ENCODE data around the gene CACNA2D3.

The CACNA2D3 gene

DNA sequence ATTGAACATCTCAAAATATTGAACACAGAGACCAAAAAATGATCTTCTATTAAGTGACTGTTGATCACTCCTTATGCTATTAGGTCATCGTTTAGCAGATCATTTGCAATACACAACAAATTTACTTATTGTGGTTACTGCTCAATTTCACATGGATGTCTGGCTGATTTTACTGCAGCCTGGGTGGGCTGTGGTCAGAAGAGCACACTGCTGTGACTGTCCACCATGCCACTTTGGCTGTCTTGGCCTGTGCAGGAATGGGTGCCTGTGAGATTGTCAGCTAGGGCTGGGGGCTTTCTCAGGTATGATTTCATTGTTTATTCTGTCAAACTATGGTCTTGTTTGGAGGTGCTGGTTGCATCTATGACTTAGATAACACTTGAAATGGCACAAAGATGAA is 885.6 kb downstream of the CACNA2D3 start:
- H3K4me1 ChIP-seq (ENCODE audit: insufficient read depth, low read length) = peaks cover 11% of the 10 kb centered on the region; the same call in 1 of the 2 replicates
- H3K36me3 ChIP-seq (ENCODE audit: insufficient read depth, low read length) = no peaks in the 10 kb centered on the region
- no peak overlapping the region for H3K9ac ChIP-seq (ENCODE audit: low read depth, low read length)
- no peaks in the 10 kb centered on the region for H3K9me3 ChIP-seq (ENCODE audit: control insufficient read depth, insufficient read depth, low read length)

DNA sequence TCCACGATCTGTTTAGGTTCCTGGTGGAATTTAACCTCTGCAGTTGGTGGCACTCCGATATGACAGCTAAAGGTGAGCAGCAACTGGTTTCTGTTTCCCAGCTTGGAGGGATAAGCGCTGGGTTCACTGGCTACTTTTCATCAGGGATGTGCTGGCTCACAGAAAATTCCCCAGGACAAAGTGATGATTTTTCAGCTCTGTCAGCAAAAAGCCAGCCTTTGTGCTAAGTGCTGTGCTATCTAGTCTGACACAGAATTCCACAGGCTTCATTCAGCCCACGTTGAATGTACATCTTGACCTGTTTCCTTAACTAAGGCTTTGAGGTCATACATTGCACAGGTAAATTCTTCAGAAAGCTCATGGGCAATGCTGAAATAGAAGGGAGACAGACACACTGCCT is 887.0 kb downstream of the CACNA2D3 start:
- H3K9ac ChIP-seq (ENCODE audit: low read depth, low read length) = no peak overlapping the region
- H3K4me1 ChIP-seq (ENCODE audit: insufficient read depth, low read length) = peaks cover 11% of the 10 kb centered on the region; the same call in 1 of the 2 replicates
- no peaks in the 10 kb centered on the region for H3K9me3 ChIP-seq (ENCODE audit: control insufficient read depth, insufficient read depth, low read length)
- no peaks in the 10 kb centered on the region for H3K36me3 ChIP-seq (ENCODE audit: insufficient read depth, low read length)

DNA sequence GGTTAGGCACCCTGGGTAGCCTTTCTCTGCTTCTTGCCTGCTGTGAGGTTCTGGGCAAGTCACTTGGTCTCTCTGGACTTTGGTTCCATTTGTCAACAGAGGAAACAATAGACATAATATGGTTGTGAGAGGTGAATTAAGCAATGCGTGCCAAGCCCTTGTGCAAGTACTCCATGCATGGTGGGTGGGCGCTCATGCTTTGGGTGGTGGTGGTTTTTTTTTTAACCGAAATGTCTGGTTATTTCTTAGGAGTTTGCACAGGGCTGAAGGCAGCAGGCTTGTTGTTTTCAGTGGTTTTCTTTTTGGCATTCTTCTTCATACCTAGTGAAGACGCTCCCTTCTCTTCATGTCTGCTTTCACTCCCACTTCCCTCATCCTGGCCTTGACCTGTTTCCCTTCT is 889.7 kb downstream of the CACNA2D3 start:
- Histone ChIP-seq H3K36me3 (ENCODE audit: insufficient read depth, low read length) (no peaks in the 10 kb centered on the region), H3K9ac (ENCODE audit: low read depth, low read length) (no peak overlapping the region), H3K4me1 (ENCODE audit: insufficient read depth, low read length) (peaks cover 13% of the 10 kb centered on the region), H3K9me3 (ENCODE audit: control insufficient read depth, insufficient read depth, low read length) (no peaks in the 10 kb centered on the region)

DNA sequence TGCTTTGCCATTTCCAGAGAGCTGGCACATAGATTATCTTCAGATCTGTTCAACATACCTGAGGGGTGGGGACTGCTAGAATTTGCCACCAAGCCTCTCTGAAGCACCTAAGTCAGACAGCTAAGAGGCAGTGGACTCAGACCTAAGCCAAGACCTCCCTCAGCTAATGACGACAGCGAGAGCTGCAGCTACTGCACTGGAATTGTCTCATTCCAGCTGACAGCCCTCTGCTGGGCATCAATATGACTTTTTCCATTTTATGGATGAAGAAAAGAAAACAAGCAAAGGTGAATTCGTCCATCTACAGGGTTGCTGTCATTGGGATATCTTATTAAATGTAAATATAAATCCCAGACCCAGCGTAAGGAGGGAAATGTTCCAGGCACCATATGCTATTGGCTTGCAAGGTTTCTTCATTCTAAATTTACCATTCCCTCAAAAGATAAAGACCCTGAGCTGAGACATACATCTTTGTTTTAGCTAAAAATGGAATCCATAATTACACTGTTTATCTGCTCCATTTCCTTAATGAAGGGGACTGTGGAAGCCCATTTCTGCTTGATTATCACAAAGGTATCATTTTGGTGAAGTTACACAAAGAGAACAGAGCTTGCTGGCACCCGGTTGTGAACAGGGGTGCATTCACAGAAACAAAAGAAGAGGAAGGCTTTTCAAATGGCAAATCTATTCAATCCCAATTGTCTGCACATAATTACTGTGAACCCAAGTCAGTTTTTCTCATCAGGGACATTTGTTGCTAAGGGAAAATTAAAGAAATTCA is 891.0 kb downstream of the CACNA2D3 start:
- H3K36me3 ChIP-seq (ENCODE audit: insufficient read depth, low read length) = no peaks in the 10 kb centered on the region
- no peak overlapping the region for H3K9ac ChIP-seq (ENCODE audit: low read depth, low read length)
- H3K4me1 ChIP-seq (ENCODE audit: insufficient read depth, low read length) = peaks cover 13% of the 10 kb centered on the region
- no peaks in the 10 kb centered on the region for H3K9me3 ChIP-seq (ENCODE audit: control insufficient read depth, insufficient read depth, low read length)

DNA sequence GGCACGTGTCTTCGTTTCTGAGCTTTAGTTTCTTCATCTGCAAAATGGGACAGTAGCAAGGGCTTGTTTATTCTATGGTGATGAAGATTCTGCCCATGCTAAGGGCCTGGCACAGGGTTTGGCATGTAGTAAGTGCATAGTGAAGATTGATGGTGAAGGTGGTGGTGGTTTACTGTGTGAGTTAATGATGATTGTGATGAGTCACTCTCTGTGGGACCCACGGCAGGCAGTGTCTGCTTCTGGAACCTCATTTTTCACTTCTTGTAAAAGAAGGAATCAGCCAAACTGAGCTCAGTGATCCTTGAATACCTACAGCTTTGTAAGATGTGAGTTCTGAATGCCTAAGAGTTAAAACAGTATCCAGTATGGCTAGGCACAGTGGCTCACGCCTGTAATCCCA is 891.7 kb downstream of the CACNA2D3 start:
- Histone ChIP-seq H3K9ac (ENCODE audit: low read depth, low read length) (no peak overlapping the region), H3K9me3 (ENCODE audit: control insufficient read depth, insufficient read depth, low read length) (no peaks in the 10 kb centered on the region), H3K36me3 (ENCODE audit: insufficient read depth, low read length) (no peaks in the 10 kb centered on the region), H3K4me1 (ENCODE audit: insufficient read depth, low read length) (peaks cover 13% of the 10 kb centered on the region)

DNA sequence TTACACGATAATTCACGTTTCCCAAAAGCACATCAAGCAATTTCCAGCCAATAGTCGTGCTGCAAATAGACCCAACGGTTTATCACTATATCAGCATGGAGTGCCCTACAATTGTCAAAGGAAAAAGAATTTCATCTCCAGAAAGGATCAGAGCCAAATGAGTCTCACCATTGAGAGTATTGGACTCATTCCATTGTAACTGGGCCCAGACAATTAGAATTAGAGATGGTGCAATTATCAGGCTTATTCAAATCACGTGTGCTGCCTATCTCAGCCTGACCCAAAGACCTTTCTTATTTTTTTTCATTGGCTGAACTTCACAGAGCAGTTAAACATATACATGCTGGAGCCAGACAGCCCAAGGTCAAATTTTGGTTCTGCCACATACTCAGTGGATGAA is 892.6 kb downstream of the CACNA2D3 start:
- Histone ChIP-seq H3K36me3 (ENCODE audit: insufficient read depth, low read length) (no peaks in the 10 kb centered on the region), H3K9ac (ENCODE audit: low read depth, low read length) (no peak overlapping the region), H3K4me1 (ENCODE audit: insufficient read depth, low read length) (peaks cover 13% of the 10 kb centered on the region), H3K9me3 (ENCODE audit: control insufficient read depth, insufficient read depth, low read length) (no peaks in the 10 kb centered on the region)

DNA sequence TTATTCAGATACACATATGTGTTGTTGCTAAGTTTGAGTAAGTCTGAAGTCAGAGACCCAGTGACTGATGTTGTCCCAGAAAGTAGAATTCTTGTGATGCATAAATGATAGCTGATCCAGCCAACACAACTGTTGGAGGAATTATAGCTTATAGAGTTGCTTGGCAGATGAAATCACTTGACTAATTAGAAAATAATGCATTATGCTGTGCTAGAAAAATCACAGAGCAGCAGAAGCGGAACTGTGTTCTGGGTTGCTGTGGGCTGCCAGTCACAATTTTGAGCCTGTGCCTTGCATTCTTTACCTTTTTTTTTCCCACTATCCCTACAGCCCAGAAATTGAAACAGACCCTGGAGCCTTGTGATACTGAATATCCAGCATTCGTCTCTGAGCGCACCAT is 895.5 kb downstream of the CACNA2D3 start:
- no peaks in the 10 kb centered on the region for H3K9me3 ChIP-seq (ENCODE audit: control insufficient read depth, insufficient read depth, low read length)
- no peak overlapping the region for H3K9ac ChIP-seq (ENCODE audit: low read depth, low read length)
- H3K4me1 ChIP-seq (ENCODE audit: insufficient read depth, low read length) = peaks cover 13% of the 10 kb centered on the region
- H3K36me3 ChIP-seq (ENCODE audit: insufficient read depth, low read length) = no peaks in the 10 kb centered on the region

DNA sequence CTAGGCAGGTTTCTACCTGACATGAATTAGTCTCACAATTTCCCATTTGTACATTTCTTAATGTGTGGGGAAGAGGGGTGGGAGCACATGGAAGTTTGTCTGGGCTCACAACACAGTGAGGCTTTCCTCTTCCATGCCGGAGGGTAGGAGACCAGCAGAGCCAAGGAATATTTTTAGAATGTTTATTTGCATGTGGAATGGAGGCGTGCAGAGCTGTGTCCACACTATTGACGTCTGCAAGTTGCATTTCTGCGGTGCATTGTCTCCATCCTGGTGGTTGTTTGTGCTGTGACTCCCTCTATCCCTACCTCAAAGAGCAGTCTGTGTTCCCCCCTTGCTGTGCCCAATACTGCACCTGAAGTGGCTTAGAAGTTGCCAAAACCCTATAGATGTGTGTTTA is 908.6 kb downstream of the CACNA2D3 start:
- H3K4me1 ChIP-seq (ENCODE audit: insufficient read depth, low read length) = no peaks in the 10 kb centered on the region
- no peaks in the 10 kb centered on the region for H3K9me3 ChIP-seq (ENCODE audit: control insufficient read depth, insufficient read depth, low read length)
- no peak overlapping the region for H3K9ac ChIP-seq (ENCODE audit: low read depth, low read length)
- peaks cover 3% of the 10 kb centered on the region; the same call in 1 of the 2 replicates for H3K36me3 ChIP-seq (ENCODE audit: insufficient read depth, low read length)

DNA sequence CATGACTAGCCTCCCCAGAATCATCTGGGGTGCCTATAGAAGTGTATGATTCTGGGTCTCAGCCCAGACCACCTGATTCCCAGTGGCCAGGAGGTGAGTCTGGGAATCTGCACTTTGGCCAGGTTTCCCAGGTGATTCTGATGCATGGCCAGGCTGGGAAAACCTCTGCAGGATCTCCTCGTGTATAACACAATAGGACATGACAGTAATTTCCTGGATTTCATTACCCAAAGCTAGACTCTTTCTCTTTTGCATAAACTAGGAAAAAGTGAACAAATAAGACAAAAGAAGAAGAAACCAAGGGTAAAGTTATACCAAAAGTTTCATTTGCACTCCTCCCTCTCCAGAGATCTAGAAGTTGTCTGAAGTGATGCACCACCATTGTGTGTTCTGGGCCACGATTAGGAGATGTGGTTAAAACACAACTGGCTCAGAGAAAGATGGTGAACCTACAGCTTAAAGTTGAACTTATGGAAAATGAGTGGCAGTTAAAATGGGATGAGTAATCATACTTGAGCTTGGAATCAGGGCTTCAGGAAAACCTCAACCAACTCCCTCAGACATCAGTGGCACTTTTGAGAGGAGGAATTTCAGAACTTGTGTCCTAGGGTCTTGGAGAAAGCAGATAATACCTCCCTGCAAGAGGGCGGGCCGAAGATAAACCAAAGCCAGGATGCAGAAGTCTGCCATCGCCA is 914.7 kb downstream of the CACNA2D3 start:
- Histone ChIP-seq H3K9me3 (ENCODE audit: control insufficient read depth, insufficient read depth, low read length) (no peaks in the 10 kb centered on the region), H3K9ac (ENCODE audit: low read depth, low read length) (no peak overlapping the region), H3K36me3 (ENCODE audit: insufficient read depth, low read length) (no peaks in the 10 kb centered on the region), H3K4me1 (ENCODE audit: insufficient read depth, low read length) (no peaks in the 10 kb centered on the region)

DNA sequence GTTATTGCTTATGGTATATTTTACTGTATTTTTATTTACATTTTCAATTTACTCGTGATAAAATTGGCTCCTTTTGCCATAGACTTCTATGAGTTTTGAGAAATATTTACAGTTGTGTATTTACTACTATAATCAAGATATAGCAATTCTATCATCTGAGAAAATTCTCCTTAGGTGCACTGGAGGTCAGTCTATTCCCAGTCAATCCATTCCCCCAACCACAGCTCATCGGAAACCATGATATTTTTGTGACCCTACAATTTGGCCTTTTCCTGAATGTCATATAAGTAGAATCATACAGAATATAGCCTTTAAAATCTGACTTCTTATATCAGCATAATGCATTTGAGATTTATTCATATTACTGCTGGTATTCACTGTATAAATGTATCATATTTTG is 920.2 kb downstream of the CACNA2D3 start:
- Histone ChIP-seq H3K36me3 (ENCODE audit: insufficient read depth, low read length) (no peaks in the 10 kb centered on the region), H3K4me1 (ENCODE audit: insufficient read depth, low read length) (no peaks in the 10 kb centered on the region), H3K9ac (ENCODE audit: low read depth, low read length) (no peak overlapping the region), H3K9me3 (ENCODE audit: control insufficient read depth, insufficient read depth, low read length) (no peaks in the 10 kb centered on the region)

DNA sequence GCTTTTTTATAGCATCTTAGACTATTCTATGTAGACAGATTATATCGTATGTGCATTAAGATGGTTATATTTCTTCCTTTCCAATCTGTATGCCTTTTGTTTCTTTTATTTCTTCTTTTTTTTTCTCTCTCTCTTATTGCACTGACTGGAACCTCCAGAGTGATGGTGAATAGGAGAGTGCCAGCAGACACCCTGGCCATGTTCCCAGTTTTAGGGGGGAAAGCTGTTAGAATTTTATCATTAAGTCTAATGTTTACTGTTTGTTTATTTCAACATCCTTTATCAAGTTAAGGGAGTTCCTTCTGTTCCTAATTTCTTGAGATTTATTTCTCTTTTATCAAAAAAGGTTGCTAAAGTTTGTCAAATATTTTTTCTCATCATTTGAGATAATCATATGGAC is 922.1 kb downstream of the CACNA2D3 start:
- no peaks in the 10 kb centered on the region for H3K9me3 ChIP-seq (ENCODE audit: control insufficient read depth, insufficient read depth, low read length)
- no peaks in the 10 kb centered on the region for H3K4me1 ChIP-seq (ENCODE audit: insufficient read depth, low read length)
- no peaks in the 10 kb centered on the region for H3K36me3 ChIP-seq (ENCODE audit: insufficient read depth, low read length)
- no peak overlapping the region for H3K9ac ChIP-seq (ENCODE audit: low read depth, low read length)

DNA sequence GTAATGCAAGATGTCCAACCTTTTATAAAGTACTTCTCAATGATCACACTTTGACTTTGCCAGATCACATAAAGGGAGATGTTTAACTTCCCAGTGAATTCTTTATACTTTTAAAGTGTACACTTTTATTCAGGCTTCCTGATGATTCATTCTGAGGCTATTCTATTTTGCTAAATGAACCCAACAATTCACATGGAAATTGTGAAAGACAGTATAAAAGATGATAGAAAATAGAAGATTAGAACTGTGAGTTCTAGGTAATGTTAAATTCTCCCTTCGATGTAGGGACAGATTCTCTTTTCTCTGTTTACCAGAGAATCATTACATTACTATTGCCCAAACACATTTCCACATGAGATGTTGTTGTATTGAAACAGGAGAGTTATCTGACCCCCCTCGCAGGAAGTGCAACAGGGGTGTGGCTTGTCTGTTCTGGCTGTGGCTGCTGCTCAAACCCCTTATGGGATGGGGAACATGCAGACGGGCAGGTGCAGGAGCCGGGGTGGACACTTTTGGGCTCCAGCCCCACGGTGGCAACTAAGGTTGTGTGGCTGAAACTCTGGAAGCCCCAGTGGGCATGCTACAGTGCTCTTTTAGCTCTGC is 936.8 kb downstream of the CACNA2D3 start:
- Histone ChIP-seq H3K36me3 (ENCODE audit: insufficient read depth, low read length) (no peaks in the 10 kb centered on the region), H3K9me3 (ENCODE audit: control insufficient read depth, insufficient read depth, low read length) (0 out of 2 replicates have a peak, but pooled peaks cover 5% of the 10 kb centered on the region), H3K9ac (ENCODE audit: low read depth, low read length) (no peak overlapping the region)

DNA sequence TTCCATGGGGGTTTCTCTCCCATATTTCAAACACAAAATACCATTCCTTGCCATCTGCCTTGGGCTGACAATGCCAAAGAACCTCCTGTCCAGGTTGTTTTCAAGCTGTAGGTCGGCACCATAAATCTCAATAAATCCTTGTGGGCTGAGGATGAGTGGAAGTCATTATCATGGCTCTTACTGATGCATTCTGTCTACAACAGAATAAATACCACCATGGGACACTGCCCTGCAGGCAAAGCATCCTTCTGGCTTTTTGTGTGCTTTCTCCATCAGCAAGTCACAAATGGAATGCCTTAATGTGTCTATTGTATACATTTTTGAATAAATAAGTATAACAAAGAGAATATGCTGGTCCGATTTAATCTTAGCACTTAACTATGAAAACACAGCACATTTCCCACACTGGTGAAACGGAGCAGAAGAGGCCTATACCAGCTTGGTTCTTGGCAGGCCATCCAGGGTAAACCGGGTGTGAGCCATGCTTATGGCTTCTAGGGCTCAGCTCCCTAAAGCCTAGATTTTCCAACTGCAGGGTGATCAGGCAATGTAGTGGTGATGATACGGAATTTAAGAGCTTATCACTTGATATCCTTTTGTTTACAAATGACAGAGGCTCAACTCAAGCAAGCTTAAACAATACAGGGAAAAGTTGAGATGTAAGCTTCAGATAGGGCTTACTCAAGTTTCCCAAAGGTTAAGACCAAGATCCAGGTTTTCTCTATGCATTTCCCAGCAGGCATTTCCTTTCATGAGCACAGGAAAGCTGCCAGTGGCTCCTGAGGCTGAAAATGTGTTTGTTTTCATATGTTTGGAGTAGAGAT is 938.8 kb downstream of the CACNA2D3 start:
- Histone ChIP-seq H3K4me1 (ENCODE audit: insufficient read depth, low read length) (peaks cover 22% of the 10 kb centered on the region), H3K9me3 (ENCODE audit: control insufficient read depth, insufficient read depth, low read length) (no peaks in the 10 kb centered on the region), H3K36me3 (ENCODE audit: insufficient read depth, low read length) (no peaks in the 10 kb centered on the region), H3K9ac (ENCODE audit: low read depth, low read length) (no peak overlapping the region)

More for the DNA sequence above, 936.8 kb downstream of the CACNA2D3 start:
- peaks cover 17% of the 10 kb centered on the region; the same call in 1 of the 2 replicates for H3K4me1 ChIP-seq (ENCODE audit: insufficient read depth, low read length)

DNA sequence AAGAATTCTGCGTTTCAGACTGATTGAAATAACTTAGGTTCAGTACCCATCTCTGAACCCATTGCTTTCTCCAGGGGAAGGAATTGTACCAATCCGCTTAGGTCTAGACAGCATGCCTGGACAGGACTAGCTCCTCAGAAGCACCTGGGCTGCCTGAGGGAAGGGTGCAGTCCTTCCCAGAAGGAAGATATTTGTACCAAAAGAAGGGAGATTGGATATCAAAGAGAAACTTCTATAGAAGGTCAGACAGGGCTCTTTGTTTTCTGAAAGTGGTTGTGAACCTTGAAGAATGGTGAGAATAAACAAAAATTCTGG is 939.3 kb downstream of the CACNA2D3 start:
- Histone ChIP-seq H3K4me1 (ENCODE audit: insufficient read depth, low read length) (peaks cover 27% of the 10 kb centered on the region), H3K36me3 (ENCODE audit: insufficient read depth, low read length) (no peaks in the 10 kb centered on the region), H3K9ac (ENCODE audit: low read depth, low read length) (no peak overlapping the region), H3K9me3 (ENCODE audit: control insufficient read depth, insufficient read depth, low read length) (no peaks in the 10 kb centered on the region)
